HG02938 (cell line): ENCODE measurements around the gene CRYBG3.

Source experiments
- ATAC-seq: cut with Tn5 transposase; IDR thresholded peaks from one replicate; pipeline ENCODE4 v1.9.1; 2021; ENCODE audit warnings: mild to moderate bottlenecking, moderate library complexity; ENCODE audit not compliant: unreplicated experiment

The CRYBG3 gene

DNA sequence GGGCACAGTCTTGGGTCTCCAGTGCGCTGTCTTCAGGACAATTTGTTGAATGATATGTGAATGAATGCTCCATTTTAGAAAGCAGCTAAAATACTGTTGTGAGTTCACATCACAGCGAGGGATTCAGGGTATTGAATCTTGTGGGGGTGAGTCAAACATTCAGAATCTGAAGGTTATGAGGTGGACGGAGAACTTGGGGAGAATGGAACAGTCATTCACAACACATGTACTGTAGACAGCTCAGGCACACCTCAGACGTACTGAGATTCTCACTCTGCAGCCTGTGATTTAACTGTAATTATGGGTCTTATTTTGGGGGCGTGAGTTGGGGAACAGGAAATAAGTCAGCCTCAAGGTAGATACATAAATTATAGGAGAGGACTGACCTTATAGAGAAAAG, 13.9 kb downstream of the CRYBG3 start:
- ATAC-seq = no peak

DNA sequence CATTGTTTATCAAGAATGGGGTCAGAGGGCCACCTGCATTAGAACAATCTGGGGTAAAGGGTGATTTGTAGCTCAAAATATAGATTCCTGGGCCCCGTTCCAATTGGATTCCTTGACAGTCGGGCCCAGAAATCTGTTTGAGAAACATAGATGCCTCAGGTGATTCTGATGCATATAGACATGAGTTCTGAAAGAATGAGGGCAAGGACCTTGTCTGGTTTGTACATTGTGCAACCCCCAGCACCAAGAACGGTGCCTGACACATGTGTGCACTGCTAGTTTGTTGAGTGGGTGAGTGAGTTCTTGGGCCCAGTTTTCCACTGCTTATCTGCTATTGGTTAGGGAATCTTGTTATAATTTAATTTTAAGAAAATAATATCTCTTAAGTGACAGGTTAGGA, 16.6 kb downstream of the CRYBG3 start:
- no peak for ATAC-seq

DNA sequence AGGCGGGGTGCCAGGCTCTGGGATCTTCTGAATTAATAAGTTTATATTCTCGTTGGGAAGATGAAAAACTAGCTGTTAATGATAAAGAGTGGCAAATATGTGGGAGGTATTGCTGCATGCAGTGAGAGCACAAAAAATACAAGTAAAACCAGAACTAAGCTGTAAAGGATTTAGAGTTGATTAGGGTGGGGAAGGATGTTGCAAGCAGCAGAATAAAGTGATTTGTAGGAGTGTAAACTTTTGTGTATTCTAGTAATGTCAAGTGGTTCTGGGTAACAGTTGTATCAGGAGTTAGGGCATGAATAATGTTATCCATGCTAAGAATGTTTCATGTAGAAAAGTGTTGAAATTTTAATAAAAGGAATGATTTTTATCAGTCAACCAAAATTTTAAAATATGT, 18.1 kb downstream of the CRYBG3 start:
- ATAC-seq = no peak

DNA sequence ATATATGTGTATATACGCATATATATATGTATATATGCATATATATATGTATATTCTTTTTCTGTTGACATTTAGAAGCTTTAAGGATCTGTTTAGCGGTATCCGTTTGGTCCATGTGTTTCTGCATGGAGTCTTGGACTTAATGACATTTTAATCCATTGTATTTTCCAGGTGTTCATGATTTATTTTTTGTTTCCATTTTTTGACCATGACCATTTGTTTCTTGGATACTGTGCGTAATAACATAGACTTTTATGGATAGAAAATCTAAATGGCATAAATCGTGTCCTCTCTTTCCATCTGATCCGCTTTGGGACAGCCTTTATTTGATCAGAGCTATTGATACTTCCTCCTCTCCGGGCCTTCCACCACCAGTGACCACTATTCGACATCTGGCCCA, 19.5 kb downstream of the CRYBG3 start:
- no peak for ATAC-seq

DNA sequence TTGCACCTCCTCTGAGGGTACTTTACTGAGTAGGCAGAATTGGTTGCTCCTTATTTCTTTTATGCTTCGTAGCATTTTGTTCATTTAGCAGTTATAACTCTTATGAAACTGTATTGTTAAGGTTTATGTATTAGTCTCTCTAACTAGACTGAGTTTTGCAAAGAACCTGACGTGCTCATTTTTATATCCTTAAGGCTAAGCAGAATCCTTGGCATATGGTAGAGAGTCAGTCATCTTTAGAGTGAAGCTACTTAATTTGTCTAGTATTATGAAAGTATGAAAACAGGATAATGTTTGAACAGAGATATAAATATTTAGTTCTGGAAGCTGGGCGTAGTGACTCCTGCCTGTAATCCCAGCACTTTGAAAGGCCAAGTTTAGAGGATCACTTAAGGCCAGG, 20.1 kb downstream of the CRYBG3 start:
- ATAC-seq = no peak

DNA sequence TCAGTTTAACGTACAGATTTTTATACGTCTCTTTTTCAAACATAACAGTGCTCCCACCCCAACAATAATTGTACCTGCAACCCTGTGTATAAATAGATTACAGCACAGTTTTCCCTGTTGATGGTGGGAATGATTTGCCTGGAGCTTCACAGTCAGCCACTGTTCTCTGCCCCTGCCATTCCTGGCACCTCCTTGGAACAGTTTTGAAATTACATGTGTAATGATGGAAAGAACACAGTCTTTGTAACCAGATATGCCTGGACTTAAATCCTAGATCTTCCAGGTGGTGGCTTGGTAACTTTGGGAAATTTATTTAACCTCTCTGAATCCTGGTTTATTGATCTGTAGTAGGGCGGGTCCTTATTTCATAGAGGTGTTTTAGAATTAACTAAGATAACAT, 27.0 kb downstream of the CRYBG3 start:
- ATAC-seq = no peak

DNA sequence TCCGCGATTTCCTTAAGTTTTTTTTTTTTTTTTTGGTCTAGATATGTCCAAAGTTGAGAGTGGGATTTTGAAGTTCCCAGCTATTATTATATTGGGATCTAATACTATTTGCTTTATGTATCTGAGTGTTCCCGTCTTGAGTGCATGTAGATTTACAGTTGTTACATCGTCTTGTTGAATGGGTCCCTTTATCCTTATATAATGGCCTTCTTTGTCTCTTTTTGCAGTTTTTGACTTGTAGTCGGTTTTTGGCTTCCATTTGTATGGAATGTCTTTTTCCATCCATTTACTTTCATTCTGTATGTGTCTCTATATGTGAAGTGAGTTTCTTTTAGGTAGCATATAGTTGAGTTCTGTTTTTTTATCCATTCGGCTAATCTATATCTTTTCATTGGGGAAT, 35.6 kb downstream of the CRYBG3 start:
- no peak for ATAC-seq

DNA sequence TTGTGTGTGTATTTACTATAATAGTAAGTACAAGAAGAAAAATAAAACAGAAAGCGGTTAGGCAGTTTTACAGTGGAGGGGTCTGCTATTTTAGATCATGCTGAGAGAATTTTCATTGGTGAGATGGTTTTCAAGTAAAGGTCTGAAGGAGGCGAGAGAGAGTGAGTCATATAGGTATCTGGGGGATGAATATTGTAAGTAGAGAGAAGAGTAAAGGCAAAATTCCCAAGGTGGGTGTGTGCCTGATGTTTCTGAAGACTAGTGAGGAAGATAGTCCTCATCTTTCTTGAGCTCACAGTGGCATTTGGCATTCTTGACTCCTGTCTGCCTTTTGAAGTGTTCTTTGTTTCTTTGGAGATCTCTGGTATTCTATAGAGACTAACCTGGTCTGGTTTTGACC, 38.6 kb downstream of the CRYBG3 start:
- ATAC-seq = no peak

DNA sequence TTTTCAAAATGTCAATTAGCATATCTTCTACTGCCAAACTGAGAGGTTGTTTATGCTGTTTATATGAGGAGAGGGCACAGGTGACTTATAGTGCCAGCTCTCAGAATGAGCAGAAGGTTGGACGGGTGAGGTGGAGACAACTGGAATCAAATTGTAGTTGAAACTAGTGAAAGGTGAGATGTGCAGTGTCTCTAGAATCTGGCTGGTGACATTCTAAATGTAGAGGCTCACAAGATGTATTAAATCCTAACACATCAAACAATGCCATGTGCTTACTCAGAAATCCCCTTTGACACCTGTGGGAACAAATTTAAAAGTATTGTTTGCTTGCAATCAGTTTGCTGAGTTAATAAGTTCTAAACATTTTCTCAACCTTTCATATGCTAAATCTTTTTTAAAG, 40.8 kb downstream of the CRYBG3 start:
- ATAC-seq = no peak

DNA sequence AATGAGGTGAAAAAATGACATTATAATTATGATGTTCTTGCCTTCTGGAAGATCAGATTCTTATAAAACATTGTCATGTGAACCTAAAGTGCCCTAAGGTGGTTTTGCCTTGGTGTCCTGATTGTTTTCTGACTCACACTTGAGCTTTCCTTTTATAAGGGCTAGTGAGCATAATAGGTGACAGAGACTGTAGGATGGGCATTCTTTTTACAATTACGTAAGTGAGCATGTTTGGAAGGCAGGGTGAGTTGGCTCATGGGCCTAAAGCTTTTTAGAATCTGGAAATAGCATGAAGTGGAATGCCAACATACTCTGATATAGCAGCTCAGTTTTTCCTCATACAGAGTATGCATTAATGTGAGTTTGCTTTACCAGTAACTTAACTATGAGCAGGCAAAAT, 41.2 kb downstream of the CRYBG3 start:
- ATAC-seq = no peak

DNA sequence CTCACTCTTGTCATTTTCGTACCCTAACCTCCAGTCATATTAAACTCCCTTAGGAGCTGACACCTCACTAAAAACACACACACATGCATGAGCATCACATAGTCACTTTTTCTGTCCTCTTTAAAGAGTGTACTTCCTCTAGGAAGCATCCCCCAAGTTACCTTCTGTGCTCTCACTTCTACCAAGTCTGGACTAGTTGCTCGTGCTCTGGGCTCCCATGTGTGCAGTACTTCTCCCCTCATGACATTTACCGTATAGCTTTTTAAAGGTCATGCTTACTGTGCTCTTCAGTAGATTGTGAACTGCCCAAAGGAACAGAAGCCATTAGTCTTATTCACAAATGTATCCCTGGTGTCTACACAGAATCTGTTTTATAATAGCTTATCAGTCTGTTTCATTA, 42.0 kb downstream of the CRYBG3 start:
- no peak for ATAC-seq

DNA sequence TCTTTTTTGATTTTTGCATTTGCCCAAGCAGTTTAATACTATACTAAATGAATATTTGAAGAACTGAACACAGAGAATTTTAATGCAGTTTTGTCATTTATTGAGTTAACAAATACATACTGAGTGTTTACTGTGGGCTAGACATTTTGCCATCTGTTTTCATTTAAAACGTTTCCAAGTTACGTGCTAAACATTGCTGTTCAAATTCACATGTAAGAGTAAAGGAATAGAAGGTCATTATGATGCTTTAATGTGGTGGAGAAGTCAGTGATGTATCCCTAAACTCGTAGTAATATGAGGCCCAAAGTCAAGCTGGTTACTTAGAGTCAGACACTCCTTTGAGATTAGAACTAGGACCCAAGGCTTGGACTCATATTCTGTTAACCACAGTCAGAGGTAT, 49.4 kb downstream of the CRYBG3 start:
- ATAC-seq = no peak

DNA sequence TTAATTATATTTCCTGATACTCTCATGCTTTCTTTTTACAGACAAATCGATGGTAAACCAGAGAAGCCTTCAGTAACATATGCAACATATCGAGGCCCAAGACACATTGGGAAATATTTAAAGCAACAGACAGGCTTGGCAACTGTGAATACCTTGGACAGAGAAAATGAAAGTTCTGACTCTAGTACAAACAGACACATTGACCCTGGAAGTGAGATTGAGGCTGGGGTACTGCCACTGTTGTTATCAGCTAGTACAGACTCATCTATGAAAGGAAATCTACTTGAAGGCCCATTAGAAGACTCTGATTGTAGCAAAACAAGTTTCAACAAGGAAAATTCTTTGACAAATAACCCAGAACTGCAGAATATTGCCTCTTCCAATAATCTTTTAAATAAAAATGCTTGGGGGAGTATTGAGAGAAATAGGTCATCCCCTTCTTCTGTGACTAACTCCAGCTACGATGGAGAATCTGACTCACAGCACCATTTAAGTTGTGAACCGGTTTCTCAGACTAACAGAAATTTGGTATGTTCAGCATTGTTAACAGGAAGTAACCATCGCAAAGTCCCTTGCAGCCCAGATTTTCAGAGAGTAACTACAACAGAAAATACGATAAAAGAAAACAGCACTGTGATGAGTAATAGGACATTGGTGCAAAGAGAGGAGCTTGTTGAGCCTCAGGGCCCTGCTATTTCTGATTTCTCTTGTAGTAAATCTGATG, 50.2 kb downstream of the CRYBG3 start:
- no peak for ATAC-seq

DNA sequence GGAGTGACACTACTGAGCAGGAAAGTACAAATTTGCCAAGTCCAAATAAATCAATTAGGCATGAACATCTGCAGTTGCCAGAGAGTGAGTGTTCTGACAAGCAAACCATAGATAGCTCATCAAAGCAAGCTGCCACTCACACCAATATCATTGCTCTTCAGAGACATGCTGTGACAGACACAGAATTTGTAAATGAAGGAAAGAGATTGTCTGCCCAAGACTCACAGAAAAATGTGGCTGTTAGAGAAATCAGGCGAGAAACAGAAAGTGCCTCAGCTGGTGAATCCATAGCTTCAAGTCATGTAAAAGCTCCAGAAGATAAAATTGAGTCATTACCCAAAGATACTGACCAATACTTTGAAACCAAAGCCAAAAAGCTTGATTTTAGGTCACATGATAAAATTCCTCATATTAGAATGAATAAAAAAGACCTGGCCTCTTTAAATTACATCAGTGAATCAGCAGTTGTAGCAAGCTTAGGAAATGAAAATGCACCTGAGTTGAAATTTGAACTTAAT, 50.8 kb downstream of the CRYBG3 start:
- ATAC-seq = no peak

DNA sequence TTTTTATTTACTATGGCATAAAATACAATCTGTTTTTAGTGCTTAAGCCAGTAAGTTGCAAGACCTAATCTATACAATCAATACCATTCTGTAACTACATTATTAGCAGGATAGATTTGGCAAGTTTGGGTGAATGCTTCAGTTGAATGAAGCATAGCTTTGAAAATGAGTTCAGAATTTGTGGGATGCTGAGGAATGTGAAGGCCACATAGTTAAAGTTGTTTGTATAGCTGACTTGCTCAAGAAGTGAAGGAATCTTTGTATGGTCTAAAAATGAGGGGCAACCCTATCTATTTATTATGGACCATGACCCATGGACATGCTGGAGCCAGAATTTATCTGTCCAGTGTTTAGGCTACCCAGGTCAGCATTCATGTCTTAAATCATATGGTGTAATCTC, 58.5 kb downstream of the CRYBG3 start:
- no peak for ATAC-seq

DNA sequence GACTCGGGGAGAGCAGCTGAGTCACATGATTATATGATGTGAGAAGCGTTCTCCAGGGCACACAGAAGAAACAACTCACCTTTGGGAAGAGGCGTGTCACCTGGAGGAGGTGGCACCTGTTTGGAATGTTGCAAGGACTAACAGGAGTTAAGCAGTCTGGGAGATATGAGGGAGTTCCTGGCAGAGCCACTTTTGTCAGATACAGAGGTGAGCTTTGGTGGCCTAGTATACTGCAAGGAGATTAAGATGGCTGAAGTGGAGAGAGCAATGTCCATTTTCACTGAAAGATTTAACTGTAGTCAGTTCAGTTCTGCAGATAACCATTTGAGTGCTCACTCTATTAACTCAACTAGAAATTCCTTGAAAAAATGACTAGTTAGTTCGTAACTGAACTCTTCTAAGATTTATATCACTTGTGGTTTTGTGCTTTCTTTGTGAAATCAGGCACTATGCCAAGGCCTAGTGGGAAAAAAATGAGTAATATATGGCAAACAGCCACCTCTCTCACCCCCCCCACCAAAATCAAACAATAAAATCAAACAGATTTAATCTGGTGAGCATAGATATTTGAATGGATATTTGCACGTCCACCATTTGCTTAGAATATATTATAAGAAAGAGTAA, 61.3 kb downstream of the CRYBG3 start:
- no peak for ATAC-seq

DNA sequence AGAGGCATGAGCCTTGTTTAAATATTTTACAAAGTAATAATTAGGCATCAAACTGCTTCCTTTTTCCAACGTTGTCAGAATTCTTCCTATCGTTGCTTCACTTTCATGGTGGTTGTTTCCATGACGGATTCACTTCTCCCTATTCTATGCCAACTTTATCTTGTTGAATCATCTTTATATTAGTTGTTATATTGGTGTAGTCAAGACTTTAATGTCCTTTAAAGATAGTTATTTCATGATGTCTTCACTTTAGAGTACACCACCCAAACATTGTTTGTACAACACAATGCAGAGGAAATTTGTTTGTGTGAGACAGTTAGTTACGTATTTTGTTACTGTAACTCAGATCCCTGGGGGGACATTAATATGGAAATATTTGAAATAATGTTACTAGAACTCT, 61.9 kb downstream of the CRYBG3 start:
- no peak for ATAC-seq

DNA sequence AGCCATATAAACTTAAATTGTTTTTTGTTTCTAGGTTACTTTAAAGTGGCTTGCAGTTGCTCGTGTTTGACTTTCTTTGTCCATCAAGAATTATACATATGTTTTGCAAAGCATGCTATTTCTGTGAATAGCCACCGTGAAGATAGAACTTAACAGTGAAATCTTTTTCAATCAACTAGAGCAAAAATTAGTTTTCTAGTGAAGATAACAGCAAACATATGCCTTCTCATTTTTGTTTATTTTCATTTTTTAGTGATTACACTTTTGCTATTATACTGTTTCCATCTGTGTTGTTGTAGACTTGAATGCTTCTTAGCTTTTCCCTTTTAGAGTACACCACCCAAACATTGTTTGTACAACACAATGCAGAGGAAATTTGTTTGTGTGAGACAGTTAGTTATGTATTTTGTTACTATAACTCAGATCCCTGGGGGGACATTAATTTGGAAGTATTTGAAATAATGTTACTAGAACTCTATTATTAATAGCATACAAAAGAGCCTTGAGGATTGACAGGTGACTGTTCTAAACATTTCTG, 62.8 kb downstream of the CRYBG3 start:
- ATAC-seq = no peak

DNA sequence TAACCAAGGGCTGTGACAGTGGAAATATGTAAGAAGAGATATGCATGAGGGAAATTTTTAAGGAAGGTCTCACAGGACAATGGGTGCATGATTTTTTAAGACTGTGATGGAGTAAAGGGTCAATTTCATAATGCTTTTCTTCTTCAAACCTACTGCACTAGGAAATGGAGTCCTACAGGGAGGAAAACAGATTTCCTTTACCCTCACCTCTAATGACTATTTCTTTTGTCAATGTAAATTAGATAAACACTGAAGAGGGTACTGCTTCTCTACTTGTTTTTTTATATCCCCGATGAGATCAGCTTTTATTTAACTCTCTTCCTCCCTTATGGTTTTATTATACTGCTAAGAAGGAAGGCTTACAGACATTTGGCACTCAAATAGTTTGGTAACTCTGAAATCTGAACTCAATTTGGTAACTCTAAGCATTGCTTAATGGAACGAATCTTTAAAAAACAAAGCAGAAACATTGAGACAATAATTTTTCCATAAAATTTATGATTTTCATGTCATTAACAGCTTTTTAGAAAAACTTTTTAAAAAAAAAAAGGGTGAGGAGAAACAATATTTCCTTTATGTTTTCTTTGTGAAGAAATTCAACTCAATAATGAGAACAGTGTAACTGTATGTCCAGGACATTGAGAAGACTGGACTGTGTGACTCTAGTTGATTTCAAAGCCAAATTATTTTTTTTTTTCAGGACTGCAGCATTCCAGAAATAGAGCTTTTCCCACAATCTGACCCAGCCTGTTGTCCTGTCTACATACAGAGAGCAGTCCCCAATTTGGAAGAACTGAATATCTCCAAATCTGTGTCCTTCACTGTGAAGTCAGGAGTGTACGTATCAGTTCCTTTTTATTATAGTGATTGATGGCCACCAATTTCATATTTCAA, 64.4 kb downstream of the CRYBG3 start:
- no peak for ATAC-seq

DNA sequence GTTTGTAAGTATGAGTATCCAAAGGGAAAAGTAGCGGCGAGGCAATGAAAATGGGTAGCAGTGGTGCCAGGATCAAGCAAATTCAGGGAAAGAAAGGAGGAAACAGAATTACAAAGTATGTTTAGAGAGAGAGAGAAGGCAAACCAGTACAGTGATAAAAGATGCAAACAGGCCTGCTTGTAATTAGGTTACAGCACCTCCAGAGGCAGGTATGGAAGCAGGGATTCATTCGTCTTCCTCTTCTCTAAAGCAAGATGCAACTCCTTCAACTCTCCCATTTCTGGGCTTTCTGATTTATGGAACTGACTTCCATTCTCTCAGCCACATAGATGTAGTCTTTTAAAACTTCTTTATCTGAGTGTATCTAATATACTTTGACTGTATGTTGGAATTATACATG, 68.0 kb downstream of the CRYBG3 start:
- ATAC-seq = no peak

DNA sequence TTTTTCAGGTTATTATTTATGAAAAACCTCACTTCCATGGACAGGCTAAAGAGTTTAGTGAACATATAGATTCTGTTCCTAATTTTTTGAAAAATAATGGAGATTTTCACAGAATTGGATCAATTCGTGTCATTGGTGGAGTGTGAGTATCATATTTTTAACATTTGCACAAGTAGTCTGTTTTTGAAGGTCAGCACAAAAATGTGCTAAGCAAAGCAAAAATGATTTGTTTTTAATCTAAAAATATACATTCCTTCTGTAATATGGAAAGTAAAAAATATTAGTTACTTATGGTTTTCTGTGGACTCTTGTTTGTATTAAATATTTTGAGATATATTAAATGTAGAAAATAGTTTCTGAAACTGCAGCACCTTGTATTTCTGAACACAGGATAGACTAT, 71.0 kb downstream of the CRYBG3 start:
- no peak for ATAC-seq
